Vagina (tissue), 2 donors: Measurements from ENCODE around the gene ENPP6. TPM values are rescaled to one million over a fixed set of nuclear protein-coding genes. Genes with fewer than 3 reads are reported as not detected.

Source experiments
- DNase-seq, 2 donors: peaks; one replicate each; pipeline ENCODE4 v3.0.0-alpha.2; 2017; ENCODE audit errors: extremely low spot score in 2 of 2
- H3K27ac ChIP-seq: fragments of 200-600 bp; sonication (generic); one replicate; pipeline ENCODE4 v1.5.1; 2019
- H3K27me3 ChIP-seq: fragments of 200-600 bp; sonication (generic); one replicate; pipeline ENCODE4 v1.5.1; 2019
- H3K36me3 ChIP-seq, 2 donors: fragments of 200-600 bp; sonication (generic); one replicate each; pipeline ENCODE4 v1.5.1; 2017 to 2019
- H3K4me1 ChIP-seq: fragments of 200-600 bp; sonication (generic); one replicate; pipeline ENCODE4 v1.5.1; 2019
- H3K4me3 ChIP-seq, 2 donors: fragments of 200-600 bp; sonication (generic); 1 replicate in 1 of 2; 2 replicates in 1 of 2; pipeline ENCODE4 v1.5.1; 2016 to 2019
- H3K9me3 ChIP-seq: fragments of 200-600 bp; sonication (generic); one replicate; pipeline ENCODE4 v1.5.1; 2019
- POLR2A ChIP-seq, 2 donors: fragments of 450-650 bp; IDR thresholded peaks; one replicate each; pipeline ENCODE4 v1.6.1; 2017; ENCODE audit warnings: antibody characterized with exemption in 2 of 2, mild to moderate bottlenecking in 2 of 2, moderate library complexity in 2 of 2
- POLR2AphosphoS5 ChIP-seq, 2 donors: sonication (generic); formaldehyde crosslinking; IDR thresholded peaks; one replicate each; pipeline ENCODE4 v1.9.0; 2017; ENCODE audit warnings: antibody characterized with exemption in 2 of 2, mild to moderate bottlenecking in 2 of 2, low read depth in 1 of 2; ENCODE audit not compliant: insufficient read depth in 1 of 2
- intact Hi-C: fragments of 100-400 bp; cut with DNase I; formaldehyde crosslinking; loops from one replicate; pipeline ENCODE4 v1.15.1; 2023
- total RNA-seq: library from RNA; depleted of rRNA; stranded (reverse); fragments of >200 nt; gene quantifications from one replicate; pipeline ENCODE4 v1.2.3, GENCODE V29; 2016
- TF ChIP-seq, protein P1 (sequence below), 3 experiments: fragments of 450-650 bp in 2 of 3; fragments of 200-600 bp in 1 of 3; sonication (generic) in 1 of 3; IDR thresholded peaks; one replicate each; pipeline ENCODE4 v1.5.1; 2017 to 2019; ENCODE audit warnings: antibody characterized with exemption in 3 of 3, mild to moderate bottlenecking in 2 of 3, moderate library complexity in 2 of 3

The ENPP6 gene
- total RNA-seq, 1 donor from 2014 or later: 0.98 TPM

DNA sequence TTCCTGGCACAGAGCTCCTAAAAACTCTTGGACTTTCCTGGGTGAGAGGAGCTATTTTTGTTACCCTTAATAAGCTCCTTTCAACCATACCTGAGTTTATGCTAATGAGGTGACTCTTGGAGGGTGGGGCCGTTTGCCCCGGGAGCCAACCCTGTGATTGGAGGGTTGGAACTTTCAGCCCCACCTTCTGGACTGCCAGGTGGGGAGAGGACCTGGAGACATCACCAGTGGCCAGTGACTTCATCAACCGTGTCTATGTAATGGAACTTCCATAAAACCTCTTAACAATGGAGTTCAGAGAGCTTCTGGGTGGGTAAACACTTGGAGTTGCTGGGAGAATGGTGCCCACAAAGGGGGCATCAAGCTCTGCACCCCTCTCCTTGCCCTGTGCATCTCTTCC is 17.9 kb upstream of the ENPP6 start:
- Histone ChIP-seq H3K4me3 (no peak overlapping the region), H3K9me3 (no peaks in the 10 kb centered on the region), H3K4me1 (no peaks in the 10 kb centered on the region), H3K27me3 (no peaks in the 10 kb centered on the region), H3K27ac (no peak overlapping the region), H3K36me3 (no peaks in the 10 kb centered on the region)
- TF ChIP-seq POLR2AphosphoS5 (IDR thresholded peaks at IDR 0.05; ENCODE audit: insufficient read depth in 1 of 2, low read depth in 1 of 2) (no peak), POLR2A (IDR thresholded peaks at IDR 0.05) (no peak)
- TF ChIP-seq, protein P1, sequence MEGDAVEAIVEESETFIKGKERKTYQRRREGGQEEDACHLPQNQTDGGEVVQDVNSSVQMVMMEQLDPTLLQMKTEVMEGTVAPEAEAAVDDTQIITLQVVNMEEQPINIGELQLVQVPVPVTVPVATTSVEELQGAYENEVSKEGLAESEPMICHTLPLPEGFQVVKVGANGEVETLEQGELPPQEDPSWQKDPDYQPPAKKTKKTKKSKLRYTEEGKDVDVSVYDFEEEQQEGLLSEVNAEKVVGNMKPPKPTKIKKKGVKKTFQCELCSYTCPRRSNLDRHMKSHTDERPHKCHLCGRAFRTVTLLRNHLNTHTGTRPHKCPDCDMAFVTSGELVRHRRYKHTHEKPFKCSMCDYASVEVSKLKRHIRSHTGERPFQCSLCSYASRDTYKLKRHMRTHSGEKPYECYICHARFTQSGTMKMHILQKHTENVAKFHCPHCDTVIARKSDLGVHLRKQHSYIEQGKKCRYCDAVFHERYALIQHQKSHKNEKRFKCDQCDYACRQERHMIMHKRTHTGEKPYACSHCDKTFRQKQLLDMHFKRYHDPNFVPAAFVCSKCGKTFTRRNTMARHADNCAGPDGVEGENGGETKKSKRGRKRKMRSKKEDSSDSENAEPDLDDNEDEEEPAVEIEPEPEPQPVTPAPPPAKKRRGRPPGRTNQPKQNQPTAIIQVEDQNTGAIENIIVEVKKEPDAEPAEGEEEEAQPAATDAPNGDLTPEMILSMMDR (IDR thresholded peaks at IDR 0.05): no peak
- DNase-seq: no peak
- intact Hi-C loops: no loop called here

DNA sequence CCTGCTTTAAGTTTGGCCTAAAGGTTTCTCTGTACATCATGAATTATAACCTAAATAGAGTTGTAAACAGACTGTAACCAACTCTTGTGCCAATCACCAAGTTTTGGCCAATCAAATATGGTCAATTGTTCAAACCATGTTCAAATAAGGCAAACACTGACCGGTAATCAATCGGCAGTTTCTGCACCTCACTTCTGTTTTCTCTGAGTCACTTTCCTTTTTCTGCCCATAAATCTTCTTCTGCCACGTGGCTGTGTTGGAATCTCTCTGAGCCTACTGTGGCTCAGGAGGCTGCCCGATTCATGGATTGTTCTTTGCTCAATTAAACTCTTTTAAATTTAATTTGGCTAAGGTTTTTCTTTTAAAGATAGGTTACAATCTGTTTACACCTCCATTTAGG is 16.5 kb upstream of the ENPP6 start:
- H3K27me3 ChIP-seq: no peaks in the 10 kb centered on the region
- DNase-seq: no peak
- H3K36me3 ChIP-seq: no peaks in the 10 kb centered on the region
- no peaks in the 10 kb centered on the region for H3K9me3 ChIP-seq
- intact Hi-C loops: no loop called here
- H3K27ac ChIP-seq: no peak overlapping the region
- no peak overlapping the region for H3K4me3 ChIP-seq
- TF ChIP-seq POLR2AphosphoS5 (IDR thresholded peaks at IDR 0.05; ENCODE audit: insufficient read depth in 1 of 2, low read depth in 1 of 2) (no peak), POLR2A (IDR thresholded peaks at IDR 0.05) (no peak)
- TF ChIP-seq, protein P1 (IDR thresholded peaks at IDR 0.05): no peak
- no peaks in the 10 kb centered on the region for H3K4me1 ChIP-seq

DNA sequence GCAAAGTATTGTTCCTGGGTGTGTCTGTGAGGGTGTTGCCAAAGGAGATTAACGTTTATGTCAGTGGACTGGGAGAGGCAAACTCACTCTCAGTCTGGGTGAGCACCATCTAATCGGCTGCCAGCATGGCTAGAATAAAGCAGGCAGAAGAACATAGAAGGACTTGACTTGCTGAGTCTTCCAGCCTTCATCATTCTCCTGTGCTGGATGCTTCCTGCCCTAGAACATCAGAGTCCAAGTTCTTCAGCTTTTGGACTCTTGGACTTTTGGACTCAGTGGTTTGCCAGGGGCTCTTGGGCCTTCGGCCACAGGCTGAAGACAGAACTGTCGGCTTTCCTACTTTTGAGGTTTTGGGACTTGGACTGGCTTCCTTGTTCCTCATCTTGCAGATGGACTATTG is 15.3 kb upstream of the ENPP6 start:
- H3K4me3 ChIP-seq: no peak overlapping the region
- H3K4me1 ChIP-seq: no peaks in the 10 kb centered on the region
- no peaks in the 10 kb centered on the region for H3K9me3 ChIP-seq
- TF ChIP-seq, protein P1 (IDR thresholded peaks at IDR 0.05): no peak
- TF ChIP-seq POLR2A (IDR thresholded peaks at IDR 0.05) (no peak), POLR2AphosphoS5 (IDR thresholded peaks at IDR 0.05; ENCODE audit: insufficient read depth in 1 of 2, low read depth in 1 of 2) (no peak)
- H3K27me3 ChIP-seq: no peaks in the 10 kb centered on the region
- intact Hi-C loops: no loop called here
- no peaks in the 10 kb centered on the region for H3K36me3 ChIP-seq
- H3K27ac ChIP-seq: no peak overlapping the region
- DNase-seq: no peak

DNA sequence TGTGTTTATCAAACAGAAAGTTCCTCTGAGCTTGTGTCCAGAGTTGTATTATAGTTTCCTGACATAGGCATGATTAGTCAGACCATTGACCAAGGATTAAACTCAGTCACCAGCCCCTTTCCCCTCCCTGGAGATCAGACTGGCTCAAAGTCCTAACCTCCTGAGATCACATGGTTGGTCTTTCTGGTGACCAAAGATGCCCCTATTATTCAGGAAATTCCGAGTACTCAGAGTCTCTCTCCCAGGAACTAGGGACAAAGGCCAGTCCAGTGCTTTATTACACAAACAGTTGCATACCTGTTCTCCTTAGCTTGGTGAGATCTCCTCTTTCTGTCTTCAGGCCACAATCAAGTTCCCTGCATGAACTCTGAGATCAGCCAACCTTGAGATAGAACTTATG is 14.5 kb upstream of the ENPP6 start:
- Histone ChIP-seq H3K4me1 (no peaks in the 10 kb centered on the region), H3K27ac (no peak overlapping the region), H3K9me3 (no peaks in the 10 kb centered on the region), H3K4me3 (no peak overlapping the region), H3K36me3 (no peaks in the 10 kb centered on the region), H3K27me3 (no peaks in the 10 kb centered on the region)
- intact Hi-C loops: no loop called here
- TF ChIP-seq POLR2A (IDR thresholded peaks at IDR 0.05) (no peak), POLR2AphosphoS5 (IDR thresholded peaks at IDR 0.05; ENCODE audit: insufficient read depth in 1 of 2, low read depth in 1 of 2) (no peak)
- TF ChIP-seq, protein P1 (IDR thresholded peaks at IDR 0.05): no peak
- DNase-seq: no peak

DNA sequence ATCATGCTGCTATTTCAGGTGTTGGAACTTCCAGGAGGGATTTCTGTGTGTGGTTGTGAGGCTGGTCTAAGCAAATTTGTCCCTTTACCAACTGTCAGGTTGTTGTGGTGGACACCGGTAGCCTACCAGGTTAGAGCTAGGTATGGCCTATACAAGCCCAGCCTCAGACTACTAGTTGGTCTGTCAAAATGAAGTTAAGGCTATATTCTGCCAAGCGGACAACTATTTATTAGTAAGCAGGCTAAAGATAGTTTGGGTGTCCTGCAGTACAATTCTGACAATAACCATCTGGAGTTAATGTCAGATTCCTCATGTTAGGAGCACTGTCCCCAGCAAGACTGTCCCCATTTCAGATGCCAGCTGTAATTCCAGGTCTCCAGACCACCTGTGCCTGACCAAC is 13.9 kb upstream of the ENPP6 start:
- Histone ChIP-seq H3K27ac (no peak overlapping the region), H3K27me3 (no peaks in the 10 kb centered on the region), H3K4me3 (no peak overlapping the region), H3K4me1 (no peaks in the 10 kb centered on the region), H3K9me3 (no peaks in the 10 kb centered on the region), H3K36me3 (no peaks in the 10 kb centered on the region)
- DNase-seq: no peak
- intact Hi-C loops: no loop called here
- TF ChIP-seq, protein P1 (IDR thresholded peaks at IDR 0.05): no peak
- TF ChIP-seq POLR2AphosphoS5 (IDR thresholded peaks at IDR 0.05; ENCODE audit: insufficient read depth in 1 of 2, low read depth in 1 of 2) (no peak), POLR2A (IDR thresholded peaks at IDR 0.05) (no peak)
